Loucy (cell line): ENCODE data around the gene IFNGR1.
A peak's percentile ranks its signal among the peaks of the same experiment; 100 is the strongest.

Source experiments
- H2AFZ ChIP-seq: fragments of 200-600 bp; sonication (generic); 2 replicates; pipeline ENCODE4 v1.6.0; 2016; ENCODE audit warnings: antibody characterized with exemption, mild to moderate bottlenecking, low read length, moderate library complexity
- H3F3A ChIP-seq: fragments of 200-600 bp; 2 replicates; pipeline ENCODE4 v1.6.0; 2016; ENCODE audit warnings: antibody characterized with exemption, low read depth, mild to moderate bottlenecking
- H3K27me3 ChIP-seq: fragments of 200-600 bp; sonication (generic); 2 replicates; pipeline ENCODE4 v1.6.1; 2014; ENCODE audit warnings: low read length, mild to moderate bottlenecking; ENCODE audit not compliant: insufficient read depth, poor library complexity, severe bottlenecking
- H3K36me3 ChIP-seq: fragments of 200-600 bp; sonication (generic); 2 replicates; pipeline ENCODE4 v1.6.1; 2016; ENCODE audit warnings: low read length; ENCODE audit not compliant: insufficient read depth
- H3K4me1 ChIP-seq: fragments of 200-600 bp; sonication (generic); 2 replicates; pipeline ENCODE4 v1.5.1; 2014; ENCODE audit warnings: low read length, mild to moderate bottlenecking; ENCODE audit not compliant: insufficient read depth, poor library complexity, severe bottlenecking
- H3K4me2 ChIP-seq: fragments of 200-600 bp; sonication (generic); 2 replicates; pipeline ENCODE4 v1.6.0; 2014; ENCODE audit warnings: antibody characterized with exemption, low read length, low read depth, mild to moderate bottlenecking; ENCODE audit not compliant: poor library complexity, severe bottlenecking
- H3K4me3 ChIP-seq: fragments of 200-600 bp; sonication (generic); 2 replicates; pipeline ENCODE4 v1.5.1; 2014; ENCODE audit warnings: low read length, mild to moderate bottlenecking, mixed read lengths; ENCODE audit not compliant: poor library complexity, severe bottlenecking
- H3K79me2 ChIP-seq: fragments of 200-600 bp; sonication (generic); 2 replicates; pipeline ENCODE4 v1.6.1; 2014; ENCODE audit warnings: low read length; ENCODE audit not compliant: insufficient read depth
- H3K9ac ChIP-seq: fragments of 200-600 bp; sonication (generic); 2 replicates; pipeline ENCODE4 v1.6.0; 2014; ENCODE audit warnings: mild to moderate bottlenecking, low read depth, low read length, moderate library complexity; ENCODE audit not compliant: poor library complexity, severe bottlenecking
- H3K9me2 ChIP-seq: fragments of 200-600 bp; sonication (generic); replicated peaks from 2 replicates; pipeline ENCODE4 v1.6.1; 2016; ENCODE audit warnings: low read depth, low read length, mixed read lengths
- H3K9me3 ChIP-seq: fragments of 200-600 bp; sonication (generic); 2 replicates; pipeline ENCODE4 v1.6.1; 2014; ENCODE audit warnings: mild to moderate bottlenecking, antibody characterized with exemption, low read length, low read depth; ENCODE audit not compliant: insufficient read depth
- H4K20me1 ChIP-seq: fragments of 200-600 bp; sonication (generic); 2 replicates; pipeline ENCODE4 v1.6.0; 2014; ENCODE audit warnings: antibody characterized with exemption, low read length, mild to moderate bottlenecking; ENCODE audit not compliant: insufficient read depth, poor library complexity, severe bottlenecking
- CTCF ChIP-seq: fragments of 200-600 bp; sonication (generic); conservative IDR thresholded peaks from 2 replicates; pipeline ENCODE4 v1.5.1; 2014; ENCODE audit warnings: mild to moderate bottlenecking, antibody characterized with exemption, low read length
- EZH2phosphoT487 ChIP-seq: fragments of 200-600 bp; IDR thresholded peaks from 2 replicates; pipeline ENCODE4 v1.6.1; 2018; ENCODE audit warnings: antibody characterized with exemption, mild to moderate bottlenecking, moderate library complexity, borderline replicate concordance

IFNGR1 gene

GRCh38 chr6:137206577-137206976, 12.6 kb downstream of the IFNGR1 start:
- no peak overlapping the region for H3K9ac ChIP-seq
- H3K4me1 ChIP-seq, result no peaks in the 10 kb centered on the region
- H3K9me3 ChIP-seq, result peaks cover 13% of the 10 kb centered on the region; the same call in 1 of the 2 replicates
- no peaks in the 10 kb centered on the region for H4K20me1 ChIP-seq
- H3K9me2 ChIP-seq, result no peaks in the 10 kb centered on the region
- H2AFZ ChIP-seq, result no peak overlapping the region
- no peak overlapping the region for H3K4me2 ChIP-seq
- no peak overlapping the region for H3K4me3 ChIP-seq
- no peaks in the 10 kb centered on the region for H3F3A ChIP-seq
- peaks cover 7% of the 10 kb centered on the region; the same call in 1 of the 2 replicates for H3K79me2 ChIP-seq
- H3K27me3 ChIP-seq, result no peaks in the 10 kb centered on the region
- TF ChIP-seq EZH2phosphoT487 (no peak), CTCF (no peak)
- H3K36me3 ChIP-seq, result peaks cover 36% of the 10 kb centered on the region

- Histone ChIP-seq H3K4me2 (no peak overlapping the region), H3K79me2 (no peaks in the 10 kb centered on the region), H3K9me2 (no peaks in the 10 kb centered on the region), H4K20me1 (no peaks in the 10 kb centered on the region), H3K36me3 (peaks cover 50% of the 10 kb centered on the region), H3K4me1 (no peaks in the 10 kb centered on the region), H3F3A (no peaks in the 10 kb centered on the region), H3K9me3 (peaks cover 2% of the 10 kb centered on the region; the same call in 1 of the 2 replicates), H2AFZ (no peak overlapping the region), H3K27me3 (no peaks in the 10 kb centered on the region), H3K9ac (no peak overlapping the region), H3K4me3 (no peak overlapping the region)
- TF ChIP-seq EZH2phosphoT487, result no peak
- TF ChIP-seq CTCF, result no peak
Observed at GRCh38 chr6:137203256-137203655, 15.9 kb downstream of the IFNGR1 start.

GRCh38 chr6:137202078-137202477, 17.1 kb downstream of the IFNGR1 start:
- Histone ChIP-seq H2AFZ (no peak overlapping the region), H3K9me3 (no peaks in the 10 kb centered on the region), H3F3A (no peaks in the 10 kb centered on the region), H3K4me1 (no peaks in the 10 kb centered on the region), H3K4me2 (no peak overlapping the region), H4K20me1 (no peaks in the 10 kb centered on the region), H3K79me2 (no peaks in the 10 kb centered on the region), H3K4me3 (no peak overlapping the region), H3K9me2 (no peaks in the 10 kb centered on the region), H3K27me3 (no peaks in the 10 kb centered on the region), H3K36me3 (peaks cover 55% of the 10 kb centered on the region), H3K9ac (no peak overlapping the region)
- peak; percentile 38 for TF ChIP-seq CTCF
- no peak for TF ChIP-seq EZH2phosphoT487
